Measurements from ENCODE around the gene ZNF511.
A peak's percentile ranks its signal among the peaks of the same experiment; 100 is the strongest.
"Not testable (repeated sequence)": the region's sequence is repeated elsewhere in the genome, so short reads cannot be mapped to it uniquely, and the experiment has no call there.

Gene ZNF511

DNA sequence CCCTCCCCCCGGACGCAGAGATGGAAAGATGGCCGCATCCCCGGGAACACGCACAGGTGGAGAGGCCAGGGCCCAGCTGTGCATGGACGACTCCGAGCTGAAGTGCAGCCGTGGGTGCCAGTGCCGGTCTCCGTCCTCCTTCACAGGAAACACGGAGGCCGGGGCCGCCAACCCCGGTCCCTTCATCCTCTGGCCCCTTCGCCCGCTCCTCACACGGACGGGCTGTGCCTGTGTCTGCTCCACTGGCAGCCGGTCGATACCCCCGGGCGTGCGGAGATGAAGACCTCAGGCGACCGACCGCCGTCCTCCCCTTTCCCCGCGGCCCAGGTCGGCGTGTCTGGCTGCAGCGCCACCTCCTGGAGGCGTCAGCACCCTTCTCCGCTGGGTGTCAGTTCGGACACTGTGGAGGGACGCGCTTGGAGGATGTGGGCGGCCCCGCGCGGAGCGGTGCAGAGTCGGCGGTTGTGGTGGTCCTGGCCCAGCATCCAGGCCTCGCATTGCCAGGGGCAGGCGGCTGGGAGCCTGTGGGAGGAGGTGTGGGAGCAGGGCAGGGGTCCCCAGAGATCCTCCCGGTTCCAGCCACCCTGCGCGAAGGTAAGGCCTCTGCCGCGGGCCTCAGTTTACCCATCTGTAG, 9.9 kb downstream of the ZNF511 start:
- DNase-seq, result peak; percentile 26

DNA sequence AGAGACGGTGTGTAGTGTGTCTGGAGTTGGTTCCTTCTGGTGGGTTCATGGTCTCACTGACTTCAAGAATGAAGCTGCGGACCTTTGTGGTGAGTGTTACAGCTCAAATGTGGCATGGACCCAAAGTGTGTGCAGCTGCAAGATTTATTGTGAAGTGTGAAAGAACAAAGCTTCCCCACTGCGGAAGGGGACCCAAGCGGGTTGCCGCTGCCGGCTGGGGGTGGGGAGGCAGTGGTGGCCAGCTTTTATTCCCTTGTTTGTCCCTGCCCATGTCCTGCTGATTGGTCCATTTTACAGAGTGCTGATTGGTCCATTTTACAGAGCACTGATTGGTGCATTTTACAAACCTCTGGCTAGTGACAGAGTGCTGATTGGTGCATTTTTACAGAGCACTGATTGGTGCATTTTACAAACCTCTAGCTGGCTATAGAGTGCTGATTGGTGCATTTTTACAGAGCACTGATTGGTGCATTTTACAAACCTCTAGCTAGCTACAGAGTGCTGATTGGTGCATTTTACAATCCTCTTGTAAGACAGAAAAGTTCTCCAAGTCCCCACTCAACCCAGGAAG, 12.2 kb downstream of the ZNF511 start:
- DNase-seq, result not testable (repeated sequence)

DNA sequence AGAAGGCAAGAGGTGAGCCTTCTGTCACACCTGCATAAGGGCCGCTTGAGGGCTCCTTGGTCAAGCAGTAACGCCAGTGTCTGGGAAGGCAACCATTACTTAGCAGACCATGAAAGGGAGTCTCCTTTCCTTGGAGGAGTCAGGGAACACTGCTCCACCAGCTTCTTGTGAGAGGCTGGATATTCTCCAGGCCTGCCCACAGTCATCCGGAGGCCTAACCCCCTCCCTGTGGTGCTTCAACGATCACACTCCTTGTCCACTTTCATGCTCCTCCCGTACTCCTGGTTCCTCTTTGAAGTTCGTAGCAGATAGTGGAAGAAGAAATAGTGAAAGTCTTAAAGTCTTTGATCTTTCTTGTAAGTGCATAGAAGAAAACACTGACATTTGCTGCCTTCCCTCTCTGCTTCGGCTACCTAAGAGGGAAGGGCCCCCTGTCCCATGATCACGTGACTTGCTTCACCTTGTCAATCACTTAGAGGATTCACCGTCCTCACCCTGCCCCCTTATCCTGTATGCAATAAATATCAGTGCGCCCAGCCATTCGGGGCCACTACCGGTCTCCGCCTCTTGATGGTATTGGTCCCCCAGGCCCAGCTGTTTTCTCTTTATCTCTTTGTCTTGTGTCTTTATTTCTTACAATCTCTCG, 13.5 kb downstream of the ZNF511 start:
- not testable (repeated sequence) for DNase-seq

DNA sequence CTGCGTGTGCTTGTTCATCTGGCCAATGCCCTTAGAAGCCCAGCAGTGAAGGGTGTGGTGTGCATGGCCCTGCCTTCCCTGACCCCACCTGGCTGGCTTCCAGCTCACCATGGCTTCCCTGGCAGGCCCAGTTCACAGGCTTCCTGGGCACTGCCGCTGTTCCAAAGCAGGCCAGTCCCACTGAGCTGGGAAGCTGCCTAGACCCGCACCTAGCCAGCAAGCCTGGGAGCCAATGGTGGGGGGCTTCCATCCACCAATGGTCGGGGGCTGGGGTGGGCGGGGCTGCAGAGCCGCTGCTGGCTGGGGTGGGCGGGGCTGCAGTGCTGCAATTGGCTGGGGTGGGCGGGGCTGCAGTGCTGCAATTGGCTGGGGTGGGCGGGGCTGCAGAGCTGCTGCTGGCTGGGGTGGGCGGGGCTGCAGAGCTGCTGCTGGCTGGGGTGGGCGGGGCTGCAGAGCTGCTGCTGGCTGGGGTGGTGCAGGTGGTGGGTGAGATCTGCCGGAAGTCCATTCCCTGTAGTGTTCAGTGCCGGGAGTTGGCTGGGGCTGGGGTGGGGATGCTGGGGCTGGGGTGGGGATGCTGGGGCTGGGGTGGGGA, 15.6 kb downstream of the ZNF511 start:
- DNase-seq, result peak; percentile 70

DNA sequence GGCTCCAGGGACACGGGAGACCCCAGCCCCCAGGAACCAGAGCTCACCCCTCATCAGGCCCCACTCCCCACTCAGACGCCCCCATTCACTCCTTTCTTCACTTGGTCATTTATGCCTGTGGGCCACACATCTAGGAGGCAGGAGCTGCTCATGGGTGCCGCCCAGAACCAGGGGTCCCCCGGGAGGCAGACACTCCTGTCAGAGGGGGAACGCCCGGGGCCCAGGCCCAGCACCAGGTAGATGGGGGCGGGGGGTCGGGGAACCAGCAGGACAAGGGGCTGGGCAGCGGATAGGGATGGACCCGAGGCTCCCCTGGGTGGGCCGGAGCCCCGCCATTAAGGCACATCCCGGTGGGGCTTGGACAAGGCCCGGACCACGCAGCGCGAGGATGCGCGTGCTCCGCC, 16.1 kb downstream of the ZNF511 start:
- DNase-seq, result no peak

DNA sequence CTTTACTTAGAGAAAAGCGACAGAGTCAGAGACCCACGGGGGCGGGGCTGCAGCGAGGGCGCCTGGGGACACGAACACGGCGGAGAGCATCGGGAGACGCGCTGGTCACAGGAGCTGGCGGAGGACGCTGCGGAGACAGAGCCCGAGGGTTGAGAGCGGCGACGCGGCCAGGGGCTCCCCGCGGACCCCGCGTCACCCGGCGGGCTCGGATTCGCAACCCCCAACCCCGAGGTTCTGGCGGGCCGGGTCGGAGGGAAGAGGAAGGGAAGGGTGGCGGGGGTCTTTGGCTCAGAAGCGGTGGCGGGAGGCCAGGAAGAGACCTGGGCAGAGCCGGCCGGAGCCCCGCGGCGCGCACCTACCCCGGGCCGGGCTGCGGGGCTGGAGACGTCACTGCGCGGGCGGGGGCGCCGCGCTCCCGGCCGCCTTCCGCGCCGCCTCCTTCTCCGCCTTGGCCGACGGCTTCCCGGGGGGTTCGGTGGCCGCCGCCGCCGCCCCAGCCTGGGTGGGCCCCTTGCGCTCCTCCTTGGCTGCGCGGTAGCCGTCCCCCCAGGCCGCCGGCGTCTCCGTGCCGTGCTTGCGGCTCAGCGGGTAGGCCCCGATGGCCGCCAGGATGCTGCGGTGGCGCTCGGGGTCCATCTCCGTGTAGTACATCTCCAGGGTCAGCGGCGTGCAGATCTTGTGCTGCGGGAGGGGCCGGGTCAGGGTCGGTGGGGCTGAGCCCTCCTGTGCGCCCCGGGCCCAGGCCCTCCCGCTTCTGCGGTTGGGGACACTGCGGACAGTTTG, 16.9 kb downstream of the ZNF511 start:
- DNase-seq, result no peak

DNA sequence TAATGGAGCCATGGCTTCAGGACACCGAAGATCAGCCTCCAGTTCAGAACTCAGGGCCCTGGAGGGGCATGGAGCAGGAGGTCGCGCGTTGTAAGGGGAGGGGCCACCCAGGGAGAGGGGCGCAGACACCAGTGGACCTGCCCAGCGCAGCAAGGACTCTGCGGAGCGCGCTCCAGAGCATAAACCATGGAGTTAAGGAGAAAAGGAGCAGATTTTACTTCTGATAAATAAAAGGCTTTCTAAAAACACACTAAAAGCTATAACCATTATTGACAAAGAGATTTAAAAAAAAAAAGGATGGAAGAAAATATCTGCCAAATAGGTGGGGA, 17.5 kb downstream of the ZNF511 start:
- DNase-seq, result no peak

DNA sequence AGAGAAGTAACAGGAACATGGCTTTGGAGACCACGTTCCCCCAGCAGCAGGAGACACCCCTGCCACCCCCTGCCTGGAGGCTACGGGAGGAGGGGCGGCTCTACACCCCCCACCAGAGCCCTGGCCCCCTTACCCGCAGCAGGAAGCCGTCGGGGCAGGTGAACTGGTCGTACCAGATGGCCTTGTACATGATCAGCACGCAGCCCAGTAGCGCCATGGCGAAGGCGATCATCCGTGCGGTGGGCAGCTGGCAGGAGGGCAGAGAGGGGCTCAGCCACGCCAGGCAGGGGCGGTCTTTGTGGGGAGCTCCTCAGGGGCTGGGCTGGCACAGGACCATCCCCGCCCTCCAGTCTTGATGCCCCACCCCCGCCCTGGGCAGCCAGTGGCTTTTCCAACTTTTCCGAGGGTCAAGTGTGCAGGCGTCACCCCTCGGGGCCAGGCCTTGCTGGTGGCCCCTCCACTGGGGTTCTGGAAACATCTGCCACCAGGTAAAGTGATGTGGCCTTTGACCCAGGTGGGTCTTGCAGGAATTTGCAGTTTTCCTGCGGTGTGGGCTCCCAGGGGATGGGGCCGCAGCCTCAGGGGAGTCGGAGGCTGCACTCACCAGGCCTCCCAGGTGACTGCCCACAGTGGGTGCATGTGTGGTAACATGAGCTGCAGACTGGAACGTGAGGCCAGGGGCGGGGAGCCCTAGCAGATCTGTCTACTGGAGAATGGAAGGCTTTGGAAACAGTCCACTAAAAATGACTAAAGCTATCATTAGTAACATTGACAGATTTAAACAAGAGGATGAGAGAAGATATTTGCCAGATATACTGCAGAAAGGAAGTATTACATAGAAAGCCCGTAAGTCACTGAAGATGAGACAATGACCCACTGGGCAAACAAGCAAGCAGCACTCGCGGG, 18.3 kb downstream of the ZNF511 start:
- DNase-seq, result no peak

DNA sequence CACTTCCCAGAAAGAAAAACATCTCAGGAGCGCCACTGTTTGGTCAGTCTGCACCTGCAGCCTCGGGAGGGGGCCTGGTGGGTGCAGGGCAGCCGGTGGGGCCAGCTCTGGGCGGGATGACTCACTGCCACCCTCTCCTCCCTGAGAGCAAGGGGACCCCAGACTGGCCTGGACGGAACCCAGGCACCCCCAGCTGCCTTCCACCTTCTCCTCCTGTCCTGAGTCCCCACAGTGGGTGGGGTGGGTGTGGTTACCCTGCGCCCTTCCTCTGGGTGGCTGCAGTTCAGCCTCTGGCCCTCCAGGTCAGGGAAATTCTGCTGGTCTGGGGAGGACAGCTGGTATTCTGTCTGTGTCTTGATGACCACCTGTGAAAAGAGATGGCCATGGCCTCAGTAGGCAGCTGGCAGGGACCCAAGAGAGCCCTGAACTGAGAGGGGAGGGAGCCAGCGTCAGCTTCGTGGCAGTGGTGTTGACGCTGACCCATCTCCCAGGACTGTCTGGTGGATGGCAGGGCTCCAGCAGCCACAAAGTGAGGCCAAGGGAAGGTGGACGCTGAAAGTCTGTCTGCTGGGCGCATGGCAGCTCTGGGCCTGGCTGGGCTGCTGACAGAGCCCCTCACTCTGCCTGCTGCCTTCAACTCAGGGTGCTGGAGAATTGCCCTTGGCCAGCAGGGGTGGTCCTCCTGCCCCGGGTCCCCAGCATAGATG, 19.1 kb downstream of the ZNF511 start:
- no peak for DNase-seq

DNA sequence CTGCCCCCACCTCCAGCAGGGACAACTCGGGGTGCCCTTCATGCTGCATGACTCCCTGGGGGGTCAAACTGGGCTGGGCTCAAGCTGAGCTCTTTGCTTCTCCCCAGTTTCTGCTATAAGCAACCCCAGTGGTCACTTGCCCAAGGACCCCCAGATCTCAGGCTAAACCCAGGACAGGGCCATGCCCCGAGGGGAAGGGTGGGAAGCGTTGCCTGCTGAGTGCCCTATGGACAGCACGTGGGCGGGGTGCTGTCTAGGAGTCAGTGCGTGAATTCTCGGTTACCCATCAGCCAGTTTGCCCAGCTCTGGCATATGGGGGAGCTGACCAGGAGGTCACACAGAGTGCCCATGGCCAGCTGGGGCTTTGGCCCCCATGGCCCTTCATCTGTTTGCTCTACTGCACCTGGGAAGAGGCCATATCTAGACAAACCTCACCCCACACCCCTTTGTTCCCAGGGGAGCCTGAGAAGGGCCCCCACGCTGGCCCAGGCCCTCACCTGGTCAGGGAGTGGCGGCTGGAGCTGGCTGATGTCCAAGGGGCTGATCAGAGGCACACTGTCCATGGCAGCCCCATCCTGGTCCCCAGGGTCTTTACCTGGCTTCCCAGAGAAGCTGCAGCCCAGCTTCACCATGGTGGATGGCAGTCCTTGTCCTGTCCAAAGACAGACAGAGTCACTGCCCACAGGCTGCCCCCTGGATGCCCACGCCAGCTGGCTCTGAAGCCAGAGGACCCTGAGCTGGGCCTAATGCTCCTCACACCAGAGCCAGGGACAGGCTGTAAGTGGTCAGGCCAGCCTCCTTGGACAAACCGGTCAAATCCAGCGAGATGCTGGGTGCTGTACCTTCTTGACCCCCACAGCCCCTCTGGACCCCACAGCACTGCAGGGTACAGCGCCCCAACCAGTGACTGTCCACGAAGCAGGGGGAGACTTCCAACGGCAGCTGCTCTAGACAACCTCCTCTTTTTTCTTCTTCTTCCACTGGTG, 19.9 kb downstream of the ZNF511 start:
- DNase-seq, result no peak

DNA sequence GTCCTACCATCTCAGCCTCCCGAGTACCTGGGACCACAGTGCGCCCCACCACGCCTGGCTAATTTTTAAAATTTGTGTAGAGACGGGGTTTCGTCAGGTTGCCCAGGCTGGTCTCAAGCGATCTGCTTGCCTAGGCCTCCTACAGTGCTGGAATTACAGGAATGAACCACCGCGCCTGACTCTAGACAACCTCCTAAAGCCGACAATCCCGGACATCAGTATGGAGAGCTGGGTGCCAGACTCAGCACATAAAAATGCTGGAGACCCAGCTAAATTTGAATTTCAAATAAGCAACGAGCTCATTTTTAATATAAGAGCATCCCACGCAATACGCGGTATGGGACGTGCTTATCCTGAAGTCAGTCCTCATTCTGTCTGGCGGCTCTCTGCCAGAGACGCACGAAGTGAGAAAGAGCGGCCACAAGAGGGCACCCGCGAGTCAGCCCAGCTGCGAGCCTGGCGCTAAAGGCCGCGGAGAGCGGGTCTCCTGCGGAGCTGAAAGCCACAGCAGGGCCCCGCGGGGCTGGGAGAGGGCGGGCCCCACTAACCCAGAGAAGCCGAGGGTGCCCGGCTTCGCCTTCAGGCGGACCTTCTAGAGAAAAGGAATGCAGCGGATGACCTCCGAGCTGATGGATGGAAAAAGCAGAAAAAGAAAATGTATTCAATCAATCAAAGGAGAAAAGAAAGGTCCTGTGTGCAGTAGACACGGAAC, 20.9 kb downstream of the ZNF511 start:
- DNase-seq, result peak; percentile 51

DNA sequence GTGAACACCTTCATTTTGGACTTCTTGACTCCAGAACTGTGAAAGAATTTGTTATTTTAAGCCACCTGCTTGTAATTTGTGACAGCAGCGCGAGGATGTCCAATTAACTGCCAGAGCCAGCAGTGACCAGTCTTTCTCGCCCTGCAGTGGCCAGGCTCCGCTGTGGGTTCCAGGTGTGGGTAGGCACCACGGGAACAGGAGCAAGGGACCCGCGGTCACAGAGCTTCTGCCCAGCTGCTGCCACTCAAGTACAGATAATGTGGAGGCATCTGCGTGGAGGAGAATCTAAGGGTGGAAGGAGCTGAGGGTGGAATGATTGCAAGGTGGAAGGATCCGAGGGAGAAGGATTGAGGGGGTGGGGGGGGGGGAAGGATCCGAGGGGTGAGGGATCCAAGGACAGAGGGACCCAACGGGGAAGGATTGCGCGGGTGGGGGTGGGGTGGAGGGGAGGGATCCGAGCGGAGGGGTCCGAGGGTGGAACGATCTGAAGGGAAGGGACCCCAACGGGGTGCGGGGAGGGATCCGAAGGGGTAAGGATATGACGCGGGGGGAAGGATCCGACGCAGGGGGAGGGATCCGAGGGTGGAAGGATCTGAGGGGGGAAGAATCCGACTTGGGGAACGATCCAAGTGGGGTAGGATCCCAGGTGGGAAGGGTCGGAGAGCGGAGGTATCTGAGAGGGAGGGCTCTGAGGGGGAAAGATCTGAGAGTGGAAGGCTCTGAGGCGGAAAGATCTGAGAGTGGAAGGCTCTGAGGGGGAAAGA, 24.4 kb downstream of the ZNF511 start:
- DNase-seq, result no peak

DNA sequence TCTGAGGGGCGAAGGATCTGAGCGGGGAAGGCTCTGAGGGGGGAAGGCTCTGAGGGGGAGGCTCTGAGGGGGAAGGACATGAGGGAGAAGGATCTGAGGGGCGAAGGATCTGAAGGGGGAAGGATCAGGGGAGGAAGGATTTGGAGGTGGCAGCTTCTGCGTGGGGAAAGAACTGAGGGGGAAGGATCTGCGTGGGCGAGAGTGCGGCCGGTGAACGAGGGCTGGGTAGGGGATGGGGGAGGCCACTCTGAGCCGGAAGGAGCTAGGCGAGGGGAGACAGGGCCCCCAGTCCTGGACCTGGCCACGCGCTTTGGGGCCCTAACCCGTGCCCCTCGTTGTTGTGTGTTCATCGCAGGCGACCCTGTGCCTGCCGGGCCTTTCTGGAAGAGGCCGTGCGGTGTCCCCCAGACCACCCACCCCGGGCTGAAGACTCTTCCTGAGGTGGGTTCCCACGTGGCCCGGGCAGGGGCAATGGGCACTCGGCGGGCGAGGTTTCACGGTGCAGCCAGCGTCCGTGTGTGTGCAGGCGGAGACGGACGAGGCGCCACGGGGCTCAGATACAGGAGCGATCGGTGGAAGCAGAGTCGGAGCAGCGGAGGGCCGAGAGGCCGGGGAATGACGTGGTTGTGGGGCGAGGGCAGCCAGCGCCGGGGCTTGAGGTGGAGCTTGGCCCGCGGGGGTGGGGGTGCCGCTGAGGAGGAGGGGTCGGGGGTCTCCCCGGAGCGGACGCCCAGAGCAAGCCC, 26.0 kb downstream of the ZNF511 start:
- DNase-seq, result no peak

DNA sequence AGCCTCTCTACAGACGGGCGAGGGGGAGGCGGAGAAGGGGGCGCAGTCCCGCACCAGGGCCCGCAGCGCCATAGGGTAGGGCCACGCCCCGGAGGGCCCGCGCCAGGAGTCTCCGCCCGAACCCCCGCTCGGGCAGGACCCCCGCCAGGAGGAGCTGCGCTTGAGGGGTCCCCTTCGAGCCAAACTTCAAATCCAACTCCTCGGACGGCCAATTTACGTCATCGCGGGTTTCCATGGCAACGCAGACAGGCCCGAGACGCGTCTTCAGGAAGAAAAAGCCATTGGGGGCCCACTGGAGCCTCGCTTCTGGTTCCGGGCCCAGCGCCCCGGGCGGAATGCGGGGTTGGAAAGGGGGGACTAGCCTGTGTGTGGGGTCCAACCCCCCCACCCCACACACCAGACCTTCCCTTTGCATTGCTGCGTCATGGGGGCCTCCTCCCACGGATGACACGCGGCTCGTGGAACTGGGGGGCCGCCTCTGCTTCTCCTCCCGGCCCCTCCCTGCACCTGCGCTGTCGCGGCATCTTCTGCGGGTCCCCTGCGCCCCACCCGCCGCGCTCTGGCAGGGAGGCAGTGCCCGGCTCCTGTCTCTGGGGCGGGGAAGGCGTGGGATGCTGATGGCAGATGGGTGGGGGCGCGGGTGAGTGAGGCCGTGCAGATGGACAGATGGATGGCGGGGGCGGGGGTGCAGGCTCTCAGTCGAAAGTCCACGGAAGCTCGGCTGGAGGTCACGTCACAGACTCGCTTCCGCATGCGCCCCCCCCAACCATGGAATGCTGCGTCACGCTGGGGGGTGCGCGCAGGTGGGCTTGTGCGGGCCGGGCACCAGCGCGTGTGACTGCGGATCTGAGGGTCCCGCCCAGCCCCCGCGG, 26.8 kb downstream of the ZNF511 start:
- DNase-seq, result no peak

DNA sequence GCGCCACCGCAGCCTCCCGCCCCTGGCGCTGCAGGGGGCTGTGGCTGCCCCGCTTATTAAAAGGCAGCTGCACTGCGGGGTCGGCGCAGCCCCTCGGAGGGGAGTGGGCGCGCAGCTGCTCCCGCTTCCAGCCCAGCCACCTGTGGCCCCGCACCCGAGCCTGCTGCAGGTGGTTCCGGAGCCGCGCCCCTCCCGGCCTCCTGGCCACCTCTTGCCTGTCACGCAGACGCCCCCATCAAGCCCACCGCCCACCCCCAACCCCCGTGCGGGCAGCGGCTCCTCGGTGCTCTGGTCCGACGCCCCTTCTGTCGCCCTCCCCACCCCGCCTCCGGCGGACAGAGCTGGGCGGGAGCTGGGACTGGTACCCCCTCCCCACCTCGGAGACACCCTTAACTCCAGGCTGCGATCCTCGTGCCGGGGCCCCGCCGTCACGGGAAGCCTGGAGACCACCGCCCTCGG, 27.4 kb downstream of the ZNF511 start:
- DNase-seq, result no peak

DNA sequence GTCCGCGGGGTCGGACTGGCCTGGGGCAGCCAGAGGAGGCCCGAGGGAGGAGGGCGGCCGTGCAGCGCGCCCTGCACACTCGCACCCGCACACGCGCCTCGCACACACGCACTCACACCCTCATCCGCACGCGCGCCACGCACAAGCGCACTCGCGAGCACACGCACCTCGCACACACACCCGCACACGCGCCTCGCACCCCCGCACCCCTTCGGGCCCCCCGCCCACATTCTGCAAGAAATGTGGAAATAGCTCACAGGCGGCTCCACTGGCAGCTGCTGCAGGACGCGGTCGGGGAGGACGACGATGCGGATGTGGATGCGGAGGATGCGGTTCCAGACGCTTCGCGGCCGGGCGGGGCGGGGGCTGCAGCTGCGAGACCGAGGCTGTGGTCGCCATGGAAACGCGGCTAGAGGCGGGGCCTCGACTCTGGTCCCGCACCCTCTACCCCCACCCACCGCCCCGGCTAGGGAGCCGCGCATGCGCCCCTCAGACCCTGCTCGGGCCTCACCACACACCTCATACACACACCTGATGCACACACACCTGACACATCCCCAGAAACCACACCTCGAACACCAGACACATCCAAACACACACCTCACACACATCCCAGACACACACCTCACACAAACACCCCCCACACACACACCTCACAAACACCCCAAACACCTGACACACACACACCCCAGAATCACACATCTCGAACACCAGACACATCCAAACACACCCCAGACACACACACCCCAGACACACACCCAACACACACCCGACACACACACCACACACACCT, 28.1 kb downstream of the ZNF511 start, which contains the start of gene CALY:
Gene CALY, minus strand, starts transcription at position 320 of the 793 bp plus-strand sequence. CDS start 7,907 bp downstream, outside the sequence.
- DNase-seq, result no peak
